ENCODE results near the gene WNT7A.

WNT7A gene

DNA sequence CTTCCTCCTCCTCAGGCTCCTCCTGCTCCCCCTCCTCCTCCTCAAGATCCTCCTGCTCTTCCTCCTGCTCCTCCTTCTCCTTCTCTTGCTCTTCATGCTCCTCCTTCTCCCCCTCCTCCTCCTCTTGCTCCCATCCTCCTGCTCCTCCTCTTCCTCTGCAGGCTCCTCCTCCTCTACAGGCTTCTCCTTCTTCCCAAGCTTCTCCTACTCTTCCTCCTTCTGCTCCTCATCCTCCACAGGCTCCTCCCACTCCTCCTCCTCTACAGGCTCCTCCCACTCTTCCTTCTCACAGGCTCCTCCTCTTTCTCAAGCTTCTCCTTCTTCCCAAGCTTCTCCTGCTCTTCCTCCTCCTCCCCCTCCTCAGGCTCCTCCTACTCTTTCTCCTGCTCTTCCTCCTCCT lies 47.7 kb downstream of the WNT7A start:
- H3K4me3 Mint-ChIP-seq: no peak overlapping the region
- no peak for DNase-seq
- ATAC-seq (replicated peaks): no peak
- peaks cover 18 to 52% of the 10 kb centered on the region in 2 donors for H3K27me3 Mint-ChIP-seq
- H3K36me3 Mint-ChIP-seq (ENCODE audit: insufficient read depth): no peaks in the 10 kb centered on the region
- no peaks in the 10 kb centered on the region for H3K9me3 Mint-ChIP-seq
- peaks cover 0 to 2% of the 10 kb centered on the region in 2 donors for H3K4me1 Mint-ChIP-seq (ENCODE audit: low read depth in 2 of 2)
- no peak overlapping the region for H3K27ac Mint-ChIP-seq

DNA sequence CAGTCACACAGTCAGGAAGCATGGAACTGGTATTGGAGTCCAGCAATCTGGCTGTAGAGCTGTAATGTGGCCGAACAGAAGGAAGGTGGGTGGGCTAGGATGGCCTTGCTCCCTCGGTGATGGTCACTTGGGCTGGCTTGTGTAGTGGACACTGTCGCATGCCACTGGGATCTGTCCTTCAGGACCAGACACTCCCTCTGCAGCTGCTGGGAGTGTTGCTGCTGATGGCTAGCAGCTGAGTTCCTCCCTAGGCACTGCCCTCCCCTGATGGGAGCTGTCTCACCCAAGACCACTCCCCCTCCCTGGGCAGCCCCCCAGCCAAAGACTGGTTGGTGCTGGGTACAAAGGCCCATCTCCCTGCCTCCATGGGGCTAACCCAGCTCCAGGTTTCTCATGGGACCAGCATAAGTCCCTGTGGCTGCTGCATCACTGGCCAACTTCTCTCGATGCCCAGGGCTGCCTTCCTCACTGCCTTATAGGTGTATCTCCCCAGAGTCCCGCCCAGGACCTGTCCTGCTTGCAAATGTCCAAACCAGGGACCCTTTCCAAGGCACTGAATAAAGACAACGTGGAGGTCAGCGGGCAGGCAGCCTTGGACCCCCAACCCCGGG lies 48.4 kb downstream of the WNT7A start:
- H3K4me1 Mint-ChIP-seq (ENCODE audit: low read depth in 2 of 2): peaks cover 0 to 2% of the 10 kb centered on the region in 2 donors
- ATAC-seq (replicated peaks) (no peak), DNase-seq (no peak)
- peaks cover 18 to 54% of the 10 kb centered on the region in 2 donors for H3K27me3 Mint-ChIP-seq
- H3K4me3 Mint-ChIP-seq: no peak overlapping the region
- H3K27ac Mint-ChIP-seq: no peak overlapping the region
- H3K36me3 Mint-ChIP-seq (ENCODE audit: insufficient read depth): no peaks in the 10 kb centered on the region
- no peaks in the 10 kb centered on the region for H3K9me3 Mint-ChIP-seq

DNA sequence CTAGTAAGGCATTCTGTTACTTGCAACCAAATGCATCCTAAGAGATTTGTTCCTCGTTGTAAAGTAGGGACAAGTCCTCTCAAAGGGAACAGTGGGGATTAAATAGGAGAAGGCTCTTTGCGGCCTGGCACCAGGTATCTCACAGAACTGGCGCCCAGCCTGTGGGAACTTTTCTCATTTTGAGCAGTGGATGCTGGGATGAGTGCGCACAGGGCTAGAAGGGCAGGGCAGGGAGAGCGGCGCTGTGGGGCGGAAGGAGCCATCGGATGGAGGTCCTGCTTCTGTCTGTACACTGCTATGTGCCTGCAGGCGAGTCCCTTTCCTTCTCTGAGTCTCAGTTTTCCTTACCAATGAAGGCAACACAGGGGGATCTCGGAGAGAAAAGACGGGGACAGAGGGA lies 50.6 kb downstream of the WNT7A start:
- peaks cover 5 to 51% of the 10 kb centered on the region in 2 donors for H3K27me3 Mint-ChIP-seq
- DNase-seq: no peak

GRCh38 chr3:13828501-13829265 lies 51.2 kb downstream of the WNT7A start:
- Mint-ChIP-seq H3K4me3 (no peak overlapping the region), H3K27me3 (peaks cover 5 to 49% of the 10 kb centered on the region in 2 donors), H3K27ac (no peak overlapping the region), H3K9me3 (no peaks in the 10 kb centered on the region), H3K4me1 (ENCODE audit: low read depth in 2 of 2) (peaks cover 0 to 2% of the 10 kb centered on the region in 2 donors), H3K36me3 (ENCODE audit: insufficient read depth) (no peaks in the 10 kb centered on the region)
- DNase-seq: no peak
- no peak for ATAC-seq (replicated peaks)

More for the DNA sequence above, 50.6 kb downstream of the WNT7A start:
- H3K4me3 Mint-ChIP-seq: no peak overlapping the region
- no peak for ATAC-seq (replicated peaks)
- H3K27ac Mint-ChIP-seq: no peak overlapping the region
- H3K4me1 Mint-ChIP-seq (ENCODE audit: low read depth in 2 of 2): peaks cover 0 to 2% of the 10 kb centered on the region in 2 donors
- no peaks in the 10 kb centered on the region for H3K9me3 Mint-ChIP-seq
- no peaks in the 10 kb centered on the region for H3K36me3 Mint-ChIP-seq (ENCODE audit: insufficient read depth)

- ATAC-seq (replicated peaks) (no peak), DNase-seq (no peak)
- Mint-ChIP-seq H3K9me3 (no peaks in the 10 kb centered on the region), H3K27ac (no peak overlapping the region), H3K4me1 (ENCODE audit: low read depth in 2 of 2) (no peaks in the 10 kb centered on the region), H3K27me3 (peaks cover 5 to 40% of the 10 kb centered on the region in 2 donors), H3K36me3 (ENCODE audit: insufficient read depth) (no peaks in the 10 kb centered on the region), H3K4me3 (no peak overlapping the region)
Measured at GRCh38 chr3:13827699-13828098, 52.2 kb downstream of the WNT7A start.

DNA sequence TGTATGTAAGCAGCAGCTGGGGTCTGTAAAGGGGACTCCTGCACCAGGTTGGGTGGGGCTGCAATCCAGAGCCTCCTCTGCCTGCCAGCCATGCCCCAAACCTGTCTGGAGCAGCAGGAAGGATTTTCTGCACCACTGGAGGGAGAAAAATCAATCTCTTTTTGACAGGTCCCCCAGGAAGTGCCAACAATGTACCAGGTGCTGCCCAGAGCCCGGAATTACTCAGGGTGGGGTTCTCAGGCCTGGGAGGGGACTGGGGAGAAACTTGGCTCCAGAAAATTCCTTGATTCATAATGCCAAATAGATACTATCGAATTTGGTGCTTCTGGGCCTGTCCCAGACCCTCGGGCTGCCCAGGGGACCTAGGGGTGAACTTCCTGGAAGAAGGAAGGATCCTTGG lies 52.6 kb downstream of the WNT7A start:
- no peak overlapping the region for H3K27ac Mint-ChIP-seq

DNA sequence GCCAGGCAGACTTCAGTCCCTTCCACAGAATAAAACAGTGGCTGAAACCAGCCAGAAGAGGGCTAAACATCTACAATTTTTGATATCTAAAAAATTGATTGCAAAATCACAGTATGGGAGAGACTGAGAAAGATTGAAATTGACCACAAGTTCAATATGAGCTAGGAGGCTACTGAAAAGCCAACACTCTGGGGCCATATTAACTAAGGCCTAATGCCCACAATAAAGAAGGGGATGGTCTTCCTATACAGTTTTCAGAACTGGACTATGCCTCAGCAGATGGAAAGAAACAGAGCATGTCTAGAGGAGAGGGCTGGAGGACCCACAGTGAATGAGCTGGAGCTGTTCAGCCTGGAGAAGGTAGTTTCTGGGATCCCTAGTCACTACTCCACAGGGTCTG lies 53.2 kb downstream of the WNT7A start:
- no peak overlapping the region for H3K27ac Mint-ChIP-seq
- peaks cover 5 to 36% of the 10 kb centered on the region in 2 donors for H3K27me3 Mint-ChIP-seq
- H3K9me3 Mint-ChIP-seq: no peaks in the 10 kb centered on the region
- ATAC-seq (replicated peaks): no peak
- no peaks in the 10 kb centered on the region for H3K36me3 Mint-ChIP-seq (ENCODE audit: insufficient read depth)
- no peak overlapping the region for H3K4me3 Mint-ChIP-seq
- no peak for DNase-seq
- H3K4me1 Mint-ChIP-seq (ENCODE audit: low read depth in 2 of 2): no peaks in the 10 kb centered on the region

More for the DNA sequence above, 52.6 kb downstream of the WNT7A start:
- no peaks in the 10 kb centered on the region for H3K9me3 Mint-ChIP-seq
- H3K4me1 Mint-ChIP-seq (ENCODE audit: low read depth in 2 of 2): no peaks in the 10 kb centered on the region
- DNase-seq: no peak
- no peaks in the 10 kb centered on the region for H3K36me3 Mint-ChIP-seq (ENCODE audit: insufficient read depth)
- H3K4me3 Mint-ChIP-seq: no peak overlapping the region
- no peak for ATAC-seq (replicated peaks)
- peaks cover 5 to 36% of the 10 kb centered on the region in 2 donors for H3K27me3 Mint-ChIP-seq

GRCh38 chr3:13825821-13826220 lies 54.0 kb downstream of the WNT7A start:
- Mint-ChIP-seq H3K9me3 (no peaks in the 10 kb centered on the region), H3K27me3 (peaks cover 5 to 43% of the 10 kb centered on the region in 2 donors), H3K4me3 (no peak overlapping the region), H3K27ac (no peak overlapping the region), H3K4me1 (ENCODE audit: low read depth in 2 of 2) (no peaks in the 10 kb centered on the region), H3K36me3 (ENCODE audit: insufficient read depth) (no peaks in the 10 kb centered on the region)
- DNase-seq (no peak), ATAC-seq (replicated peaks) (no peak)

- no peak for ATAC-seq (replicated peaks)
- no peak overlapping the region for H3K4me3 Mint-ChIP-seq
Measured at GRCh38 chr3:13825311-13825579, 54.6 kb downstream of the WNT7A start.

DNA sequence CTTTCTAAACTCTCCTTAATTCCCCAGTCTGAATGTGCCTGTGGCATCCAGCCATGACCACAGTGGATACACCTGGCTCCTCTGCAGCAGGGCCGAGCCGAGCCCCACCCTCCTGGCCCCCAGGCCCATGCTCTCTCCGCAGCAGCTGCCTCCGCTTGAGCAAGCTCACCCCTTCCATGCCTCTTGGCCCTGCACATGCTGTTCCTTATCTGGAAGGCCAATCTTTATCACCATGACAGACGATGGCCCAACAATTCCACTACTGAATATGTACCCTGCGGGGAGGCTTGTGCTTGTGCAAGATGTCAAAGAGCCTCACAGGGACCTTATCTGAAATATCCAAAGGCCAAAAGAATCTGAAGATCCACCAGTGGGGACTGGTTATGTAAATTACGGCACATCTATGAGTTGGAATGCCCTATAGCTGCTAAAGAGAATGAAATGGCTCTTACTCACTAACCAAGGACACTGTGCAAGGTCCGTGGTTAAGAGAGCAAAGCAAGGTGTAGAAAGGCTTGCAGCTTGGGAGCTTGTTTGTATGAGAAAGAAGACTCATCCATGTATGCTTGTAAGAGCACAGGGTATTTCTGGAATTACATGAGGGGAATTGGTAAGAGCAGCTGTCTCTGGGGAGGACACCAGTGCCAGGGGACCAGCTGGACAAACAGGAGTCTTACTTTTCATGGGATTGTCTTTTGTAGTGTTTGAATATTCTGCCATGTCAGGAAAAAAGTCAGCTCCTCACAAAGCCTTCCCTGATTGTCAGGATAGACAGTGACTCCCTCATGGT lies 55.2 kb downstream of the WNT7A start:
- Mint-ChIP-seq H3K9me3 (no peaks in the 10 kb centered on the region), H3K27me3 (peaks cover 5 to 53% of the 10 kb centered on the region in 2 donors), H3K4me1 (ENCODE audit: low read depth in 2 of 2) (no peaks in the 10 kb centered on the region), H3K4me3 (no peak overlapping the region), H3K36me3 (ENCODE audit: insufficient read depth) (peaks cover 3% of the 10 kb centered on the region), H3K27ac (no peak overlapping the region)
- ATAC-seq (replicated peaks): no peak
- DNase-seq: no peak

More at GRCh38 chr3:13825311-13825579, 54.6 kb downstream of the WNT7A start:
- Mint-ChIP-seq H3K27ac (no peak overlapping the region), H3K36me3 (ENCODE audit: insufficient read depth) (no peaks in the 10 kb centered on the region), H3K9me3 (no peaks in the 10 kb centered on the region), H3K4me1 (ENCODE audit: low read depth in 2 of 2) (no peaks in the 10 kb centered on the region), H3K27me3 (peaks cover 5 to 49% of the 10 kb centered on the region in 2 donors)
- no peak for DNase-seq

DNA sequence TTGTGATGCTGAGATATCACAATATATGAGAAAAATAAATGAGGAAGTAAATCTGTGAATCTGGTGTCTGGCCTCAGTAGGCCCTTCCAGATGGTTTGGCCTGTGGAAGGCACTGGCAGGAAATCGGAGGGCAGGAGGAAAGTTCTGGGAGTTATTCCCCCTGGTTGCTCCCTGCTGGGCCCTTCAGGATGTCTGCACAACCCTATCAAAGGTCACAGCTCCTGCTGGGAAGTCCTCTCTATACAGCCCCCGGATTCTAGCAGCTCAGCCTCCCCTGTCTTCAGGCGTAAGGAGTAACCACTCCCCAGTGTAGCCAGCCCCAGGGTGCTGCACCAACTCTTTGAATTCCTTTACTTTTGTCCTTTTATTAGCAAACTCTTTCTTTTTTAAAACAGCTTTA lies 56.2 kb downstream of the WNT7A start:
- no peak overlapping the region for H3K27ac Mint-ChIP-seq
- no peak for DNase-seq
- H3K27me3 Mint-ChIP-seq: peaks cover 0 to 53% of the 10 kb centered on the region in 2 donors
- H3K9me3 Mint-ChIP-seq: no peaks in the 10 kb centered on the region
- ATAC-seq (replicated peaks): no peak
- no peak overlapping the region for H3K4me3 Mint-ChIP-seq
- H3K4me1 Mint-ChIP-seq (ENCODE audit: low read depth in 2 of 2): no peaks in the 10 kb centered on the region
- H3K36me3 Mint-ChIP-seq (ENCODE audit: insufficient read depth): peaks cover 3% of the 10 kb centered on the region

- no peaks in the 10 kb centered on the region for H3K4me1 Mint-ChIP-seq (ENCODE audit: low read depth in 2 of 2)
- H3K9me3 Mint-ChIP-seq: no peaks in the 10 kb centered on the region
- DNase-seq: no peak
- peaks cover 3% of the 10 kb centered on the region for H3K36me3 Mint-ChIP-seq (ENCODE audit: insufficient read depth)
- H3K27ac Mint-ChIP-seq: no peak overlapping the region
- H3K4me3 Mint-ChIP-seq: no peak overlapping the region
- no peak for ATAC-seq (replicated peaks)
- peaks cover 0 to 53% of the 10 kb centered on the region in 2 donors for H3K27me3 Mint-ChIP-seq
Measured at GRCh38 chr3:13822871-13823585, 56.8 kb downstream of the WNT7A start.

DNA sequence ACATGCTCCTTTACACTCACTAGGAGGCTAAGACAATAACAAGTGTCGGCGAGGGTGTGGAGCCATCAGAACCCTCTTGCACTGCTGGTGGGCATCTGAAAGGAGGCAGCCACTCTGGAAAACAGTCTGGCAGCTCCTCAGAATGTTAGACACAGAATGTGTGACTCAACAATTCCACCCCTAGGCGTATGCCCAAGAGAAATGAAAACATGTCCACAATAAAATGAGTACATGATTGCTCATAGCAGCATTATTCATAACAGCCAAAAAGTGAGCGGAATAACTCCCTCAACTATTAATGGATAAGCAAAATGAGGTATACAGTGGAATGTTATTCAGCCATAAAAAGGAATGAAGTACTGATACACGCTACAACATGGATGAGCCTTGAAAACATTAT lies 57.8 kb downstream of the WNT7A start:
- no peak overlapping the region for H3K27ac Mint-ChIP-seq
- H3K27me3 Mint-ChIP-seq: peaks cover 0 to 52% of the 10 kb centered on the region in 2 donors
- H3K9me3 Mint-ChIP-seq: peaks cover 0 to 6% of the 10 kb centered on the region in 2 donors
- no peak overlapping the region for H3K4me3 Mint-ChIP-seq
- H3K4me1 Mint-ChIP-seq (ENCODE audit: low read depth in 2 of 2): no peaks in the 10 kb centered on the region
- ATAC-seq (replicated peaks) (no peak), DNase-seq (no peak)
- peaks cover 3% of the 10 kb centered on the region for H3K36me3 Mint-ChIP-seq (ENCODE audit: insufficient read depth)

All from effector memory CD8-positive, alpha-beta T cell (primary cell).